ENCODE data around the gene RNF212. TPM values are rescaled to one million over a fixed set of nuclear protein-coding genes. Genes with fewer than 3 reads are reported as not detected.

Gene RNF212
- total RNA-seq, 3 donors from 2014 or later (not counting 1 experiment from before 2014, with no cell fraction given): 1.0 to 2.0 (median 1.7) TPM

GRCh38 chr4:1137850-1138249 is 24.5 kb upstream of the RNF212 start:
- peaks cover 24% of the 10 kb centered on the region in 2 donors for H3K4me1 Mint-ChIP-seq
- TF ChIP-seq CTCF (IDR thresholded peaks at IDR 0.05): no peak
- WGBS (ENCODE audit: insufficient coverage): no CpG with 5 or more reads among the region's 2 CpGs
- ATAC-seq (peak in 2 of 3 donors; percentile 5 to 41), DNase-seq (no peak)
- H3K36me3 Mint-ChIP-seq: no peaks in the 10 kb centered on the region
- peak overlapping the region; percentile 49 for H3K27ac ChIP-seq (ENCODE audit: low read length)
- H3K4me3 Mint-ChIP-seq: peak overlapping the region; percentile 92
- no peaks in the 10 kb centered on the region for H3K27me3 ChIP-seq (ENCODE audit: control insufficient read depth, insufficient read depth, low read length)
- H3K9me3 ChIP-seq (ENCODE audit: control insufficient read depth, insufficient read depth, low read length): no peaks in the 10 kb centered on the region
- peaks cover 4% of the 10 kb centered on the region for H3K4me1 ChIP-seq (ENCODE audit: control insufficient read depth, insufficient read depth, low read length)
- no peaks in the 10 kb centered on the region for H3K36me3 ChIP-seq (ENCODE audit: control insufficient read depth, insufficient read depth, low read length)
- peaks cover 3 to 6% of the 10 kb centered on the region in 2 donors for H3K27me3 Mint-ChIP-seq (ENCODE audit: low read depth in 2 of 2)
- intact Hi-C loops (cut with micrococcal nuclease): no loop called here
- peak overlapping the region; percentile 40 for H3K4me3 ChIP-seq (ENCODE audit: low read length)
- no peaks in the 10 kb centered on the region for H3K9me3 Mint-ChIP-seq
- peak overlapping the region; percentile 77 to 82 for H3K27ac Mint-ChIP-seq

GRCh38 chr4:1137063-1137776 is 23.9 kb upstream of the RNF212 start:
- intact Hi-C loops (cut with micrococcal nuclease): no loop called here
- Histone ChIP-seq H3K9me3 (ENCODE audit: control insufficient read depth, insufficient read depth, low read length) (no peaks in the 10 kb centered on the region), H3K4me1 (ENCODE audit: control insufficient read depth, insufficient read depth, low read length) (peaks cover 4% of the 10 kb centered on the region), H3K27me3 (ENCODE audit: control insufficient read depth, insufficient read depth, low read length) (no peaks in the 10 kb centered on the region), H3K27ac (ENCODE audit: low read length) (peak overlapping the region; percentile 60), H3K36me3 (ENCODE audit: control insufficient read depth, insufficient read depth, low read length) (no peaks in the 10 kb centered on the region), H3K4me3 (ENCODE audit: low read length) (peak overlapping the region; percentile 40)
- peak overlapping the region; percentile 92 for H3K4me3 Mint-ChIP-seq
- TF ChIP-seq CTCF (IDR thresholded peaks at IDR 0.05): no peak
- peak overlapping the region; percentile 77 to 82 for H3K27ac Mint-ChIP-seq
- DNase-seq (peak in 1 of 2 donors; percentile 43), ATAC-seq (peak; percentile 61 to 81 (median 65))
- H3K4me1 Mint-ChIP-seq: peaks cover 19 to 25% of the 10 kb centered on the region in 2 donors
- no peaks in the 10 kb centered on the region for H3K36me3 Mint-ChIP-seq
- no peaks in the 10 kb centered on the region for H3K9me3 Mint-ChIP-seq
- WGBS (ENCODE audit: insufficient coverage): 100% methylated on average over 1 of the region's 8 CpGs
- H3K27me3 Mint-ChIP-seq (ENCODE audit: low read depth in 2 of 2): peaks cover 0 to 3% of the 10 kb centered on the region in 2 donors

GRCh38 chr4:1136048-1136447 is 22.7 kb upstream of the RNF212 start:
- H3K4me1 Mint-ChIP-seq: peaks cover 19 to 25% of the 10 kb centered on the region in 2 donors
- Histone ChIP-seq H3K27ac (ENCODE audit: low read length) (no peak overlapping the region), H3K4me1 (ENCODE audit: control insufficient read depth, insufficient read depth, low read length) (peaks cover 4% of the 10 kb centered on the region), H3K27me3 (ENCODE audit: control insufficient read depth, insufficient read depth, low read length) (no peaks in the 10 kb centered on the region), H3K36me3 (ENCODE audit: control insufficient read depth, insufficient read depth, low read length) (no peaks in the 10 kb centered on the region), H3K4me3 (ENCODE audit: low read length) (no peak overlapping the region), H3K9me3 (ENCODE audit: control insufficient read depth, insufficient read depth, low read length) (no peaks in the 10 kb centered on the region)
- ATAC-seq (no peak), DNase-seq (peak in 1 of 2 donors; percentile 35)
- H3K9me3 Mint-ChIP-seq: no peaks in the 10 kb centered on the region
- intact Hi-C loops (cut with micrococcal nuclease): no loop called here
- peak overlapping the region in 1 of 2 donors; percentile 35 for H3K27ac Mint-ChIP-seq
- H3K27me3 Mint-ChIP-seq (ENCODE audit: low read depth in 2 of 2): no peaks in the 10 kb centered on the region
- no peak for TF ChIP-seq CTCF (IDR thresholded peaks at IDR 0.05)
- no peaks in the 10 kb centered on the region for H3K36me3 Mint-ChIP-seq
- peak overlapping the region; percentile 52 for H3K4me3 Mint-ChIP-seq
- WGBS (ENCODE audit: insufficient coverage): 58% methylated on average over 4 of the region's 4 CpGs

All from natural killer cell (primary cell).